A673 (cell line): ENCODE measurements around the gene MAML2.

Experiments used
- EZH2 ChIP-seq: fragments of 200-600 bp; sonication (generic); IDR thresholded peaks from 2 replicates; pipeline ENCODE4 v1.6.1; 2017; ENCODE audit warnings: borderline replicate concordance, low read depth, mild to moderate bottlenecking, mixed read lengths, antibody characterized with exemption, low read length; ENCODE audit not compliant: poor library complexity, severe bottlenecking
- TF ChIP-seq, protein P1 (sequence below): fragments of 300-800, 200-600 bp; sonication (generic); conservative IDR thresholded peaks from 2 replicates; pipeline ENCODE4 v1.5.1; 2017; ENCODE audit warnings: low read depth, mild to moderate bottlenecking, antibody characterized with exemption, low read length, moderate library complexity, mixed read lengths

DNA sequence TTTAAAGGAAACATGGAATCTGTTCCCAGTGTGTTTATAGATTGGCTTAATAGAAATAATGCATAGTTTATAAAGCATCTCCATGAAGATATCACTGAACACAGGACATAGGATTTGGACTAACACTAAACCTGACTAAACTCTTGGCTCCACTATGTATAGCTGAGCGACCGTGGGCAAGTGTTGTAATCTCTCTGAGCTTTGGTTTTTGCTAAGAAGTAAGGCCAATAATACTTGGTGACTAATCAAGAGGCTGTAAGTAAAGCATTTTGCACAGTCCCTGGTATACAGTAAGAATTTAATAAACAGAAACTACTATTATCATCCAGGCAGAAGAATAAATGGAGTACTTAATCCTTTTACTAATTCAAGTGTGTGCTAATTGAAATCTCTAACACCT is 293.6 kb downstream of the MAML2 start:
- TF ChIP-seq, protein P1, sequence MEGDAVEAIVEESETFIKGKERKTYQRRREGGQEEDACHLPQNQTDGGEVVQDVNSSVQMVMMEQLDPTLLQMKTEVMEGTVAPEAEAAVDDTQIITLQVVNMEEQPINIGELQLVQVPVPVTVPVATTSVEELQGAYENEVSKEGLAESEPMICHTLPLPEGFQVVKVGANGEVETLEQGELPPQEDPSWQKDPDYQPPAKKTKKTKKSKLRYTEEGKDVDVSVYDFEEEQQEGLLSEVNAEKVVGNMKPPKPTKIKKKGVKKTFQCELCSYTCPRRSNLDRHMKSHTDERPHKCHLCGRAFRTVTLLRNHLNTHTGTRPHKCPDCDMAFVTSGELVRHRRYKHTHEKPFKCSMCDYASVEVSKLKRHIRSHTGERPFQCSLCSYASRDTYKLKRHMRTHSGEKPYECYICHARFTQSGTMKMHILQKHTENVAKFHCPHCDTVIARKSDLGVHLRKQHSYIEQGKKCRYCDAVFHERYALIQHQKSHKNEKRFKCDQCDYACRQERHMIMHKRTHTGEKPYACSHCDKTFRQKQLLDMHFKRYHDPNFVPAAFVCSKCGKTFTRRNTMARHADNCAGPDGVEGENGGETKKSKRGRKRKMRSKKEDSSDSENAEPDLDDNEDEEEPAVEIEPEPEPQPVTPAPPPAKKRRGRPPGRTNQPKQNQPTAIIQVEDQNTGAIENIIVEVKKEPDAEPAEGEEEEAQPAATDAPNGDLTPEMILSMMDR = no peak
- no peak for TF ChIP-seq EZH2
